Astrocyte (in vitro differentiated cells and primary cell): ENCODE measurements around the gene SIVA1. TPM values are rescaled to one million over a fixed set of nuclear protein-coding genes. Genes with fewer than 3 reads are reported as not detected.
A peak's percentile ranks its signal among the peaks of the same experiment; 100 is the strongest.
"Not testable (repeated sequence)": the region's sequence is repeated elsewhere in the genome, so short reads cannot be mapped to it uniquely, and the experiment has no call there.

ENCODE experiments used
- DNase-seq: peaks from one replicate; pipeline ENCODE4 v3.0.0-alpha.2; 2010; ENCODE audit warnings: low read depth
- FAIRE-seq: peaks from 2 replicates; lab custom pipeline; 2011; peaks lifted over from hg19 to GRCh38; lab: Jason Lieb, UNC
- H2AFZ ChIP-seq: 2 replicates; pipeline ENCODE4 v1.6.0; 2012; ENCODE audit warnings: low read depth, low read length, inconsistent platforms
- H3K27ac ChIP-seq: 2 replicates; pipeline ENCODE4 v1.5.1; 2011; ENCODE audit warnings: low read depth, low read length, inconsistent platforms
- H3K27me3 ChIP-seq: 2 replicates; pipeline ENCODE4 v1.6.0; 2011; ENCODE audit warnings: low read length, inconsistent platforms; ENCODE audit not compliant: insufficient read depth
- H3K36me3 ChIP-seq: 2 replicates; pipeline ENCODE4 v1.5.1; 2011; ENCODE audit warnings: low read length, inconsistent platforms; ENCODE audit not compliant: insufficient read depth
- H3K4me1 ChIP-seq: 2 replicates; pipeline ENCODE4 v1.5.1; 2011; ENCODE audit warnings: low read length, inconsistent platforms; ENCODE audit not compliant: insufficient read depth
- H3K4me2 ChIP-seq: 2 replicates; pipeline ENCODE4 v1.6.0; 2012; ENCODE audit warnings: low read length, inconsistent platforms
- H3K4me3 ChIP-seq: 2 replicates; pipeline ENCODE4 v1.5.1; 2011; ENCODE audit warnings: low read depth, mild to moderate bottlenecking, low read length, inconsistent platforms; ENCODE audit not compliant: insufficient read depth
- H3K79me2 ChIP-seq: 2 replicates; pipeline ENCODE4 v1.6.0; 2012; ENCODE audit warnings: mild to moderate bottlenecking, low read length, inconsistent platforms; ENCODE audit not compliant: insufficient read depth
- H3K9ac ChIP-seq: 2 replicates; pipeline ENCODE4 v1.6.0; 2012; ENCODE audit warnings: mild to moderate bottlenecking, low read length, inconsistent platforms
- H3K9me3 ChIP-seq: 2 replicates; pipeline ENCODE4 v1.5.1; 2012; ENCODE audit warnings: low read depth, mild to moderate bottlenecking, low read length, inconsistent platforms; ENCODE audit not compliant: insufficient read depth
- H4K20me1 ChIP-seq: 2 replicates; pipeline ENCODE4 v1.6.0; 2012; ENCODE audit warnings: low read length, inconsistent platforms; ENCODE audit not compliant: insufficient read depth
- H3K27ac Mint-ChIP-seq: one replicate; pipeline ENCODE4 v1.8.0; 2021; ENCODE audit warnings: mild to moderate bottlenecking, mixed read lengths; ENCODE audit not compliant: unreplicated experiment
- H3K27me3 Mint-ChIP-seq: one replicate; pipeline ENCODE4 v1.8.0; 2021; ENCODE audit warnings: low read depth, mixed read lengths; ENCODE audit not compliant: unreplicated experiment
- H3K36me3 Mint-ChIP-seq: one replicate; pipeline ENCODE4 v1.8.0; 2021; ENCODE audit warnings: low read depth, mixed read lengths; ENCODE audit not compliant: unreplicated experiment
- H3K4me1 Mint-ChIP-seq: one replicate; pipeline ENCODE4 v1.8.0; 2021; ENCODE audit warnings: low read depth, mixed read lengths; ENCODE audit not compliant: unreplicated experiment
- H3K4me3 Mint-ChIP-seq: one replicate; pipeline ENCODE4 v1.8.0; 2021; ENCODE audit warnings: mild to moderate bottlenecking, moderate library complexity, mixed read lengths; ENCODE audit not compliant: unreplicated experiment
- H3K9me3 Mint-ChIP-seq: one replicate; pipeline ENCODE4 v1.8.0; 2021; ENCODE audit warnings: mild to moderate bottlenecking, mixed read lengths; ENCODE audit not compliant: unreplicated experiment
- EZH2 ChIP-seq: IDR thresholded peaks from 2 replicates; pipeline ENCODE4 v1.6.1; 2012; ENCODE audit warnings: mild to moderate bottlenecking, low read length, inconsistent platforms; ENCODE audit not compliant: insufficient read depth
- total RNA-seq: library from RNA; stranded (reverse); gene quantifications from 2 replicates; pipeline ENCODE4 v1.2.1, GENCODE V29; 2021
- TF ChIP-seq, protein P1 (sequence below): IDR thresholded peaks from 2 replicates; pipeline ENCODE4 v1.5.1; 2011; ENCODE audit warnings: low read depth, mild to moderate bottlenecking, inconsistent platforms, low read length, moderate library complexity; ENCODE audit not compliant: insufficient read depth

Gene SIVA1
- total RNA-seq, 1 donor from 2014 or later, result 51.0 TPM

DNA sequence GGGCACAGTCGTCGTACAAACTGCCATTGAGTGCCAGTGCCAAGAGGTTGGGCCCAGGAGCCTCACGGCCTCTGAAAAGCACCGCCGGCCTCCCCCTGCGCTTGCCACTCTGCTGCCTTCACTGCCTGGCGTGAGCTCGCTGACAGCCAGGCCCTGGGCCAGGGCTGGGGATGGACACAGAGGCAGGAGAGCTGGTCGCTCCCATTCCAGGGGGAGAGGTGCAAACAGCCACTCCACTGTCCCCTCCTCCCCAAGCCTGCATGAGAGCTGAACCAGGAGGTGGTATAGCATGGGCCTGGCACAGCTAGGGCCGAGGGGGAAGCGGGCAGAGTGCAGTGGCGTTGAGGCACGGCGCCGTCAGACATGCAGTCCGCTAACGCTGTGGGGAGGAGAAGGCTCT is 24.3 kb upstream of the SIVA1 start:
- Histone ChIP-seq H3K4me2 (no peak overlapping the region), H3K36me3 (no peaks in the 10 kb centered on the region), H2AFZ (no peak overlapping the region), H3K27ac (no peak overlapping the region), H3K9me3 (no peaks in the 10 kb centered on the region), H3K79me2 (no peaks in the 10 kb centered on the region), H3K4me3 (no peak overlapping the region), H3K27me3 (no peaks in the 10 kb centered on the region), H3K9ac (no peak overlapping the region), H3K4me1 (peaks cover 10% of the 10 kb centered on the region), H4K20me1 (peaks cover 2% of the 10 kb centered on the region)
- Mint-ChIP-seq H3K4me1 (peaks cover 3% of the 10 kb centered on the region), H3K9me3 (no peaks in the 10 kb centered on the region), H3K4me3 (no peak overlapping the region), H3K27me3 (peaks cover 20% of the 10 kb centered on the region), H3K36me3 (no peaks in the 10 kb centered on the region), H3K27ac (peak overlapping the region; percentile 50)
- no peak for TF ChIP-seq EZH2
- TF ChIP-seq, protein P1, sequence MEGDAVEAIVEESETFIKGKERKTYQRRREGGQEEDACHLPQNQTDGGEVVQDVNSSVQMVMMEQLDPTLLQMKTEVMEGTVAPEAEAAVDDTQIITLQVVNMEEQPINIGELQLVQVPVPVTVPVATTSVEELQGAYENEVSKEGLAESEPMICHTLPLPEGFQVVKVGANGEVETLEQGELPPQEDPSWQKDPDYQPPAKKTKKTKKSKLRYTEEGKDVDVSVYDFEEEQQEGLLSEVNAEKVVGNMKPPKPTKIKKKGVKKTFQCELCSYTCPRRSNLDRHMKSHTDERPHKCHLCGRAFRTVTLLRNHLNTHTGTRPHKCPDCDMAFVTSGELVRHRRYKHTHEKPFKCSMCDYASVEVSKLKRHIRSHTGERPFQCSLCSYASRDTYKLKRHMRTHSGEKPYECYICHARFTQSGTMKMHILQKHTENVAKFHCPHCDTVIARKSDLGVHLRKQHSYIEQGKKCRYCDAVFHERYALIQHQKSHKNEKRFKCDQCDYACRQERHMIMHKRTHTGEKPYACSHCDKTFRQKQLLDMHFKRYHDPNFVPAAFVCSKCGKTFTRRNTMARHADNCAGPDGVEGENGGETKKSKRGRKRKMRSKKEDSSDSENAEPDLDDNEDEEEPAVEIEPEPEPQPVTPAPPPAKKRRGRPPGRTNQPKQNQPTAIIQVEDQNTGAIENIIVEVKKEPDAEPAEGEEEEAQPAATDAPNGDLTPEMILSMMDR, result no peak
- no peak for DNase-seq
- FAIRE-seq, result no peak

DNA sequence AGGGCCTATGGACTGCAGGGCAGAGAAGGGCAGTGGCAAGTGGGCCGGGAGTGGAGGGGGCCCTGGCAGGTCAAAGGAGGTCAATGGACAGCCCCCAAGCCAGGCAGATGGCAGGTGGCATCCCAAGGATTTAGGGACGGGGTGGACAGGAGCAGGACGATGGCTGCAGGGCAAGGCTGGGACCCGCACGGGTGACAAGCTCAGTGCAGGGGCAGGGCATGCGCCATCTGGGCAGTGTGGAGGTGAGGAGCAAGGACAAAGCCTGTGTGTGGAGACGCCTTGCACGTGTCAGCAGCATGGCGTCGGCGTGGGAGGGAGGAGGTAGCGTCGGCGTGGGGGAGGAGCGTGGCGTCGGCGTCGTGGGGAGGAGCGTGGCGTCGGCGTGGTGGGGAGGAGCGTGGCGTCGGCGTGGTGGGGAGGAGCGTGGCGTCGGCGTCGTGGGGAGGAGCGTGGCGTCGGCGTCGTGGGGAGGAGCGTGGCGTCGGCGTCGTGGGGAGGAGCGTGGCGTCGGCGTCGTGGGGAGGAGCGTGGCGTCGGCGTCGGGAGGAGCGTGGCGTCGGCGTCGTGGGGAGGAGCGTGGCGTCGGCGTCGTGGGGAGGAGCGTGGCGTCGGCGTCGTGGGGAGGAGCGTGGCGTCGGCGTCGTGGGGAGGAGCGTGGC is 23.6 kb upstream of the SIVA1 start:
- H3K27ac Mint-ChIP-seq, result peak overlapping the region; percentile 50
- not testable (repeated sequence) for H3K36me3 Mint-ChIP-seq, H3K36me3 ChIP-seq, H3K79me2 ChIP-seq, DNase-seq, FAIRE-seq, H3K27ac ChIP-seq, H3K4me3 ChIP-seq, H3K9me3 Mint-ChIP-seq, H2AFZ ChIP-seq, H3K27me3 ChIP-seq, H3K9ac ChIP-seq, H4K20me1 ChIP-seq, H3K4me1 ChIP-seq, H3K9me3 ChIP-seq, H3K4me1 Mint-ChIP-seq, H3K4me3 Mint-ChIP-seq, H3K4me2 ChIP-seq
- H3K27me3 Mint-ChIP-seq, result peaks cover 20% of the 10 kb centered on the region

DNA sequence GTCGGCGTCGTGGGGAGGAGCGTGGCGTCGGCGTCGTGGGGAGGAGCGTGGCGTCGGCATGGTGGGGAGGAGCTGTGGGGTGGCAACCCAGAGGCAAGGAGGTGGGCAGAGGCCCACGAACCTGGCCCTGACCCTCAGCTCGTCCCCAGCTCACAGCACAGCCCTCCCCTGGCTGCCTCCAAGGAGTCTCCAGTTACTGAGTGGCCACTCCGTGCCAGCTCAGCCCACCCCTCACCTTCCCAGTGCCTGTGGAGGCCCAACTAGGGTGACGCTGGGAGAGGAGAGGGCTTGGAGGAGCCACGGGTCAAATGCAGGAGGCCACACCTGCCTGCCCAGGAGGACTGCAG is 23.1 kb upstream of the SIVA1 start:
- no peak overlapping the region for H3K9ac ChIP-seq
- no peaks in the 10 kb centered on the region for H4K20me1 ChIP-seq
- H3K9me3 ChIP-seq, result no peaks in the 10 kb centered on the region
- H2AFZ ChIP-seq, result no peak overlapping the region
- Mint-ChIP-seq H3K9me3 (no peaks in the 10 kb centered on the region), H3K4me3 (no peak overlapping the region), H3K4me1 (peaks cover 3% of the 10 kb centered on the region), H3K36me3 (no peaks in the 10 kb centered on the region), H3K27ac (no peak overlapping the region), H3K27me3 (peaks cover 20% of the 10 kb centered on the region)
- H3K27ac ChIP-seq, result no peak overlapping the region
- no peak overlapping the region for H3K4me2 ChIP-seq
- no peak overlapping the region for H3K4me3 ChIP-seq
- H3K36me3 ChIP-seq, result no peaks in the 10 kb centered on the region
- H3K4me1 ChIP-seq, result peaks cover 5% of the 10 kb centered on the region
- DNase-seq (no peak), FAIRE-seq (no peak)
- no peak for TF ChIP-seq EZH2
- TF ChIP-seq, protein P1, result no peak
- H3K27me3 ChIP-seq, result no peaks in the 10 kb centered on the region
- H3K79me2 ChIP-seq, result no peaks in the 10 kb centered on the region
